PC-9 (cell line): ENCODE measurements around the gene ARL8B. TPM values are rescaled to one million over a fixed set of nuclear protein-coding genes. Genes with fewer than 3 reads are reported as not detected.
"Not testable (repeated sequence)": the region's sequence is repeated elsewhere in the genome, so short reads cannot be mapped to it uniquely, and the experiment has no call there.

Experiments used
- BruUV-seq: library from RNA; stranded (reverse); fragments of 400-500 nt; replicated peaks from 2 replicates; lab custom pipeline; 2021; lab: Mats Ljungman, UMichigan
- CTCF ChIA-PET: fragments of 300-600 bp; sonication (Branson Sonifier 250); formaldehyde crosslinking; loops from one replicate; lab custom pipeline; 2022; ENCODE audit warnings: antibody characterized with exemption; lab: Charles Lee
- POLR2A ChIA-PET: fragments of 300-600 bp; sonication (Branson Sonifier 250); formaldehyde crosslinking; loops from one replicate; lab custom pipeline; 2022; ENCODE audit warnings: antibody characterized with exemption; ENCODE audit not compliant: unreplicated experiment; lab: Charles Lee
- DNase-seq, 2 experiments: peaks; one replicate each; pipeline versions ENCODE4 v3.0.0 to v3.0.0-alpha.2; 2015 to 2022; ENCODE audit warnings: mixed read lengths in 1 of 2
- H2AFZ ChIP-seq: fragments of 200-600 bp; sonication (generic); 2 replicates; pipeline ENCODE4 v1.8.1; 2017; ENCODE audit warnings: antibody characterized with exemption
- H3F3A ChIP-seq: fragments of 200-600 bp; sonication (generic); 2 replicates; pipeline ENCODE4 v1.8.1; 2017; ENCODE audit warnings: antibody characterized with exemption, mild to moderate bottlenecking, low read depth; ENCODE audit not compliant: insufficient read depth
- H3K27ac ChIP-seq: fragments of 200-600 bp; sonication (generic); 2 replicates; pipeline ENCODE4 v1.6.1; 2016; ENCODE audit warnings: mixed run types
- H3K27me3 ChIP-seq: fragments of 200-600 bp; sonication (generic); 2 replicates; pipeline ENCODE4 v1.6.1; 2016; ENCODE audit warnings: low read depth, mixed run types; ENCODE audit not compliant: insufficient read depth
- H3K36me3 ChIP-seq: fragments of 200-600 bp; sonication (generic); 2 replicates; pipeline ENCODE4 v1.6.1; 2016; ENCODE audit warnings: low read depth, mixed run types
- H3K4me1 ChIP-seq: fragments of 200-600 bp; sonication (generic); replicated peaks from 2 replicates; pipeline ENCODE4 v1.6.1; 2016; ENCODE audit warnings: mixed run types; ENCODE audit not compliant: insufficient read depth
- H3K4me2 ChIP-seq: fragments of 200-600 bp; sonication (generic); 2 replicates; pipeline ENCODE4 v1.6.1; 2017; ENCODE audit warnings: mixed run types
- H3K4me3 ChIP-seq: fragments of 200-600 bp; sonication (generic); 2 replicates; pipeline ENCODE4 v1.6.1; 2016; ENCODE audit warnings: mixed run types
- H3K79me2 ChIP-seq: fragments of 200-600 bp; sonication (generic); 2 replicates; pipeline ENCODE4 v1.6.1; 2017; ENCODE audit warnings: low read depth, mixed run types
- H3K9me2 ChIP-seq: fragments of 200-600 bp; sonication (generic); 2 replicates; pipeline ENCODE4 v1.8.1; 2017; ENCODE audit warnings: mild to moderate bottlenecking; ENCODE audit not compliant: insufficient read depth
- H3K9me3 ChIP-seq: fragments of 200-600 bp; sonication (generic); 2 replicates; pipeline ENCODE4 v1.8.1; 2016; ENCODE audit warnings: low read depth; ENCODE audit not compliant: insufficient read depth
- H4K20me1 ChIP-seq: fragments of 200-600 bp; sonication (generic); 2 replicates; pipeline ENCODE4 v1.8.1; 2017; ENCODE audit not compliant: insufficient read depth
- CTCF ChIP-seq: fragments of 200-600 bp; sonication (generic); conservative IDR thresholded peaks from 2 replicates; pipeline ENCODE4 v1.6.1; 2017; ENCODE audit warnings: mixed run types, antibody characterized with exemption, mild to moderate bottlenecking, moderate library complexity
- EZH2 ChIP-seq: fragments of 200-600 bp; sonication (generic); IDR thresholded peaks from 2 replicates; pipeline ENCODE4 v1.8.0; 2017; ENCODE audit warnings: antibody characterized with exemption, low read depth
- intact Hi-C: fragments of 100-400 bp; cut with micrococcal nuclease; formaldehyde crosslinking; loops from one replicate; pipeline ENCODE4 v1.10.0; 2022; ENCODE audit not compliant: unreplicated experiment
- total RNA-seq: library from RNA; stranded (reverse); gene quantifications from 2 replicates; pipeline ENCODE4 v1.2.3, GENCODE V29; 2021

Gene ARL8B
- total RNA-seq, 1 experiment from 2014 or later, result 45.4 TPM

GRCh38 chr3:5145120-5145519, 23.0 kb downstream of the ARL8B start:
- Histone ChIP-seq H3K9me2 (no peaks in the 10 kb centered on the region), H3K4me3 (no peak overlapping the region), H3K27me3 (no peaks in the 10 kb centered on the region), H3K9me3 (no peaks in the 10 kb centered on the region), H3K79me2 (peaks cover 92% of the 10 kb centered on the region), H3K36me3 (no peaks in the 10 kb centered on the region), H2AFZ (no peak overlapping the region), H3K4me2 (peak overlapping the region; percentile 30), H3F3A (no peaks in the 10 kb centered on the region; the same call in 1 of the 2 replicates), H3K27ac (no peak overlapping the region), H4K20me1 (peaks cover 18% of the 10 kb centered on the region; the same call in 1 of the 2 replicates), H3K4me1 (peaks cover 22% of the 10 kb centered on the region)
- BruUV-seq, result no TSS peak
- DNase-seq, result no peak
- intact Hi-C loops, result no loop called here
- TF ChIP-seq EZH2, result no peak
- no peak for TF ChIP-seq CTCF
- POLR2A ChIA-PET, result interaction anchor here (0.6 kb wide), 1 partner anchor 15 kb away, joined by 3 read pairs; no protein-coding TSS in a partner anchor
- CTCF ChIA-PET, result interaction anchor here (0.5 to 1.2 kb wide), 2 partner anchors 22 to 56 kb away, joined by 3 to 8 read pairs; no protein-coding TSS in a partner anchor

GRCh38 chr3:5147152-5147551, 25.1 kb downstream of the ARL8B start:
- H3K9me2 ChIP-seq, H3K27ac ChIP-seq, H3K36me3 ChIP-seq, H3K4me3 ChIP-seq, intact Hi-C loops, H3K9me3 ChIP-seq, H3F3A ChIP-seq, DNase-seq, H3K27me3 ChIP-seq, POLR2A ChIA-PET, H3K4me2 ChIP-seq, H2AFZ ChIP-seq, BruUV-seq: not testable (repeated sequence)
- CTCF ChIA-PET, result interaction anchor here (0.5 kb wide), 1 partner anchor 10 kb away, joined by 4 read pairs; no protein-coding TSS in a partner anchor
- Histone ChIP-seq H4K20me1 (peaks cover 20% of the 10 kb centered on the region), H3K79me2 (peaks cover 88% of the 10 kb centered on the region), H3K4me1 (peaks cover 22% of the 10 kb centered on the region)

- Histone ChIP-seq H3K9me2 (no peaks in the 10 kb centered on the region), H3K4me1 (peaks cover 9% of the 10 kb centered on the region), H3K79me2 (peaks cover 94% of the 10 kb centered on the region), H2AFZ (no peak overlapping the region), H4K20me1 (peaks cover 20% of the 10 kb centered on the region), H3K4me2 (no peak overlapping the region), H3K27me3 (no peaks in the 10 kb centered on the region), H3K4me3 (no peak overlapping the region), H3F3A (no peaks in the 10 kb centered on the region; the same call in 1 of the 2 replicates), H3K36me3 (no peaks in the 10 kb centered on the region), H3K27ac (no peak overlapping the region), H3K9me3 (no peaks in the 10 kb centered on the region)
- ChIA-PET CTCF (no interaction called here), POLR2A (no interaction called here)
- TF ChIP-seq EZH2 (no peak), CTCF (no peak)
- no TSS peak for BruUV-seq
- intact Hi-C loops, result no loop called here
- no peak for DNase-seq
Observed at GRCh38 chr3:5149306-5149880, 27.3 kb downstream of the ARL8B start.
